Measurements from ENCODE around the gene PHF3.
A peak's percentile ranks its signal among the peaks of the same experiment; 100 is the strongest.

PHF3 gene

DNA sequence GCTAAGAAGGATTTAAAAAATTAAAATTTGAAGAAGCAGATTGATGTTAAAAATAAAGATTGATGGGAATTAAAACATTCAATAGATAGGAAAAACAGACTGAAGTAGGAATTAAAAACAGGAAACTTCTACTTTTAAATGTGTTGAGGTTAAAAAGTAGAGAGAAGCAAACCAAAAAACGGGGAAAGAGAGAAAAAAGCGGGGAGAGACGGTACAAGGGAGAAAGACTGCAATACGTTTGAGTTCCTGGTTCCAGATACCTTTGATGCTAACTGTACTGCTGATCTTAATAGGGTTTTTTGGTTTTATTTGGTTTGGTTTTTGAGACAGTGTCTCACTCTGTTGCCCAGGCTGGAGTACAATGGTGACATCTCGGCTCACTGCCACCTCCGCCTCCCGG is 36.4 kb upstream of the PHF3 start:
- no peak overlapping the region for H3K4me3 ChIP-seq (ENCODE audit: control insufficient read depth, low read depth, low read length)
- TF ChIP-seq, protein P1, sequence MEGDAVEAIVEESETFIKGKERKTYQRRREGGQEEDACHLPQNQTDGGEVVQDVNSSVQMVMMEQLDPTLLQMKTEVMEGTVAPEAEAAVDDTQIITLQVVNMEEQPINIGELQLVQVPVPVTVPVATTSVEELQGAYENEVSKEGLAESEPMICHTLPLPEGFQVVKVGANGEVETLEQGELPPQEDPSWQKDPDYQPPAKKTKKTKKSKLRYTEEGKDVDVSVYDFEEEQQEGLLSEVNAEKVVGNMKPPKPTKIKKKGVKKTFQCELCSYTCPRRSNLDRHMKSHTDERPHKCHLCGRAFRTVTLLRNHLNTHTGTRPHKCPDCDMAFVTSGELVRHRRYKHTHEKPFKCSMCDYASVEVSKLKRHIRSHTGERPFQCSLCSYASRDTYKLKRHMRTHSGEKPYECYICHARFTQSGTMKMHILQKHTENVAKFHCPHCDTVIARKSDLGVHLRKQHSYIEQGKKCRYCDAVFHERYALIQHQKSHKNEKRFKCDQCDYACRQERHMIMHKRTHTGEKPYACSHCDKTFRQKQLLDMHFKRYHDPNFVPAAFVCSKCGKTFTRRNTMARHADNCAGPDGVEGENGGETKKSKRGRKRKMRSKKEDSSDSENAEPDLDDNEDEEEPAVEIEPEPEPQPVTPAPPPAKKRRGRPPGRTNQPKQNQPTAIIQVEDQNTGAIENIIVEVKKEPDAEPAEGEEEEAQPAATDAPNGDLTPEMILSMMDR (conservative IDR thresholded peaks at IDR 0.05; ENCODE audit: control insufficient read depth, insufficient read depth, low read depth, low read length), result no peak
- no peak for DNase-seq (ENCODE audit: low read depth)

DNA sequence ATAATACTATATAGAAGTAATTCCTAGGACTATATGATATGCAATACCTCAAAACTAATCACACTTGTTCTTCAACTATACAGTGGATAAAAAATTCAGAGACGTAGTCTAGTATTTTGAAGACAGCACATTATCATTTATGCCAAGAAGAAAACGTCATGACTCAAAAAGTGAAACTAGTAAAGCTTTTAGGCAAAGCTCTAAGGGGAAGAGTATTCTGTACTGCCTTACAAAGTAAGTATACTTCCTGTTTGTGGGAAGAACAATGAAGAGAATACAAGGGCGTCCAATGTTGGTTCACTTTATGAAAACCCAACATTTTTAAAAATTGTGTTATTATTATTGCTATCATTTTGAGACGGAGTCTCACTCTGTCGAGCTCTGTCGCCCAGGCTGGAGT is 35.5 kb upstream of the PHF3 start:
- no peak overlapping the region for H3K4me3 ChIP-seq (ENCODE audit: control insufficient read depth, low read depth, low read length)
- TF ChIP-seq, protein P1 (conservative IDR thresholded peaks at IDR 0.05; ENCODE audit: control insufficient read depth, insufficient read depth, low read depth, low read length), result no peak
- no peak for DNase-seq (ENCODE audit: low read depth)

DNA sequence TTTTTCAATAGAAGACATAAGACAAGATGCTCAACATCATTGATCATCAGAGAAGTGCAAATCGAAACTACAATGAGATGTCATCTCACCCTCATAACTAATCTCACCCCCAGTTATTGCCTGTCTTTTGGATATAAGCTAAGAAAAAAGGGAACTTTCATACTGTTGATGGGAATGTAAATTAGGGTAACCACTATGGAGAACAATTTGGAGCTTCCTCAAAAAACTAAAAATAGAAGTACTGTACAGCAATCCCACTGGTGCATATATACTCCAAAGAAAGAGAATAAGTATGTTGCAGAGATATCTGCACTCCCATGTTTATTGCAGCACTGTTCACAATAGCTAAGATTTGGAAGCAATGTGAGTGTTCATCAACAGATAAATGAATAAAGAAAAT is 26.4 kb upstream of the PHF3 start:
- no peak for DNase-seq (ENCODE audit: low read depth)
- TF ChIP-seq, protein P1 (conservative IDR thresholded peaks at IDR 0.05; ENCODE audit: control insufficient read depth, insufficient read depth, low read depth, low read length), result no peak
- H3K4me3 ChIP-seq (ENCODE audit: control insufficient read depth, low read depth, low read length), result no peak overlapping the region

- H3K4me3 ChIP-seq (ENCODE audit: control insufficient read depth, low read depth, low read length), result no peak overlapping the region
- TF ChIP-seq, protein P1 (conservative IDR thresholded peaks at IDR 0.05; ENCODE audit: control insufficient read depth, insufficient read depth, low read depth, low read length), result no peak
- no peak for DNase-seq (ENCODE audit: low read depth)
Measured at GRCh38 chr6:63610944-63611343, 24.7 kb upstream of the PHF3 start.

DNA sequence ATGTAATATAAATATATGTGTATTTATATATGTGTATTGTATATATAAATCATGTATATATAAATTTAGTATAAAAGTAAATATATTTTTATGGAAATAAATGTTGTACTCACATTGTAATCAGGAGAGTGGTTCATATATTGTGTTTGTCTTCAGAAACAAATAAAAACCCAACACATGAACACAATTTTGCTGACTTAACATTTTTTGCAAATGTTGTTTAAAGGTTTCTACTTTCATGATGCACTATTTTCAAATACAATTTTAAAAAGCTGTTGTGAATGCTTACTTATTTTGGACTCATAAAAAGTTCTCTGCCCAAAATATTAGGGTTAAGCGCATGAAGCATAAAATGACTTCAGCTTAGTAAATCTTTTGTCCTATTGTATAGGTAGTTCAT is 24.0 kb upstream of the PHF3 start:
- DNase-seq (ENCODE audit: low read depth), result no peak
- no peak overlapping the region for H3K4me3 ChIP-seq (ENCODE audit: control insufficient read depth, low read depth, low read length)
- TF ChIP-seq, protein P1 (conservative IDR thresholded peaks at IDR 0.05; ENCODE audit: control insufficient read depth, insufficient read depth, low read depth, low read length), result no peak

DNA sequence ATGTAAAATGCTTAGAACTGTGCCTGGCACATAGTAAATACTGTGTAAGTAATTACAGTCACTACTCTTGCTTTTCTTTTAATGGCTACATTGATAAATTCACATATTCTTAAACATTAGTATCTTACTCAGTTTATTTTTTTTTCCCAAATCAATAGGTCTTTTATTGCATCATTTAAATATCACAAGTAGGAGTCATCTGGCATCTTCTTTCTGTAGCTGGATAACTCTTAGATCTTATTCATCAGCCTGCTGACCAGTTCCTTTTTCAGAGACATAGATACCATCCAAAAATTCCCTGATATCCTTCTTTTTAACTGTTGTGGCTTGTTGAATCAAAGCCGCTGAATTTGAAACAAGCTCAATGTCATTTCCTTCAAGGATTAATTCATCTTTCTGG is 20.0 kb upstream of the PHF3 start:
- no peak overlapping the region for H3K4me3 ChIP-seq (ENCODE audit: control insufficient read depth, low read depth, low read length)
- TF ChIP-seq, protein P1 (conservative IDR thresholded peaks at IDR 0.05; ENCODE audit: control insufficient read depth, insufficient read depth, low read depth, low read length), result no peak
- peak; percentile 33 for DNase-seq (ENCODE audit: low read depth)

- DNase-seq (ENCODE audit: low read depth), result no peak
- TF ChIP-seq, protein P1 (conservative IDR thresholded peaks at IDR 0.05; ENCODE audit: control insufficient read depth, insufficient read depth, low read depth, low read length), result no peak
- no peak overlapping the region for H3K4me3 ChIP-seq (ENCODE audit: control insufficient read depth, low read depth, low read length)
Measured at GRCh38 chr6:63624091-63624490, 11.5 kb upstream of the PHF3 start.

Measured in fibroblast of mammary gland (primary cell).